Psoas muscle (tissue), 8 donors: ENCODE results near the gene TGFA. TPM values are rescaled to one million over a fixed set of nuclear protein-coding genes. Genes with fewer than 3 reads are reported as not detected.

Experiments
- ATAC-seq, 4 donors: fragments of 200-7000 bp; cut with Tn5 transposase; one replicate each; pipeline ENCODE4 v1.9.1; 2020; ENCODE audit warnings: moderate library complexity in 3 of 4, mild to moderate bottlenecking in 2 of 4
- DNase-seq, 2 donors: peaks; one replicate each; pipeline ENCODE4 v3.0.0-alpha.2; 2020
- H3K27ac ChIP-seq: fragments of 200-600 bp; one replicate; pipeline ENCODE4 v1.8.0; 2022
- H3K27me3 ChIP-seq, 3 donors: fragments of 200-600 bp in 1 of 3; one replicate each; pipeline versions ENCODE4 v1.6.1 to v1.8.0; 2013 to 2022; ENCODE audit warnings: low read length in 2 of 3, mild to moderate bottlenecking in 2 of 3, moderate library complexity in 1 of 3; ENCODE audit not compliant: insufficient read depth in 3 of 3
- H3K36me3 ChIP-seq, 2 donors: fragments of 200-600 bp in 1 of 2; one replicate each; pipeline versions ENCODE4 v1.6.1 to v1.8.0; 2013 to 2022; ENCODE audit warnings: low read depth in 1 of 2, mild to moderate bottlenecking in 1 of 2, moderate library complexity in 1 of 2; ENCODE audit not compliant: insufficient read depth in 1 of 2
- H3K4me1 ChIP-seq: fragments of 200-600 bp; one replicate; pipeline ENCODE4 v1.8.0; 2022
- H3K4me3 ChIP-seq: fragments of 200-600 bp; one replicate; pipeline ENCODE4 v1.8.0; 2022; ENCODE audit warnings: mild to moderate bottlenecking
- H3K9me3 ChIP-seq: fragments of 200-600 bp; one replicate; pipeline ENCODE4 v1.8.0; 2022
- WGBS, 3 donors: extraction: QIAGEN DNeasy Blood & Tissue Kit; methylation state at CpG; one replicate each; pipeline versions ENCODE4 v1.1.6 to v1.1.7; 2013; 5-methylcytosine and 5-hydroxymethylcytosine counted together
- intact Hi-C, 2 donors: fragments of 100-400 bp; cut with DNase I; formaldehyde crosslinking; loops; one replicate each; pipeline versions ENCODE4 v1.11.0 to v1.14.2; 2022
- polyA plus RNA-seq, 3 donors: library from polyadenylated mRNA; stranded (reverse); fragments of 200-250 nt; gene quantifications; one replicate each; pipeline ENCODE4 v1.2.3, GENCODE V29; 2013
- total RNA-seq, 4 donors: library from RNA; stranded (reverse); fragmentation: NEBNext Ultra II Directional in 2 of 4; extraction: Animal tissue kit (Norgen Biotek cat#: 25700) in 2 of 4; gene quantifications; one replicate each; pipeline versions ENCODE4 v1.2.1 to v1.2.4, GENCODE V29; 2021 to 2023
- TF ChIP-seq, protein P1 (sequence below): fragments of 200-600 bp; IDR thresholded peaks from one replicate; pipeline ENCODE4 v1.8.0; 2022; ENCODE audit warnings: antibody characterized with exemption
- donor health status: healthy with polysubstance abuse.
- donor health status: DM: no; HTN: no; CAD: no; lungs with moderate emphysema.
- donor health status: Bipolar disorder and iron deficiency.
- donor health status: healthy.
- donor health status: DM: yes; HTN: yes; CAD: no.
- donor health status: DM: no; HTN: no; CAD: no.
- donor health status: DM: no; HTN: no; CAD: no.
- donor health status: DM: yes; HTN: yes; CAD: no.

TGFA gene
- total and polyA plus RNA-seq, 7 donors = 0.03 to 0.39 (median 0.12) TPM

GRCh38 chr2:70519453-70519852, 34.2 kb downstream of the TGFA start:
- no peaks in the 10 kb centered on the region for H3K9me3 ChIP-seq
- DNase-seq (no peak), ATAC-seq (no peak)
- intact Hi-C loops = no loop called here
- peaks cover 0 to 3% (median 0%) of the 10 kb centered on the region in 3 donors for H3K27me3 ChIP-seq
- WGBS, 3 donors = 76 to 88% (median 84%) methylated on average over 2 of the region's 2 CpGs
- no peak overlapping the region for H3K27ac ChIP-seq
- no peak overlapping the region for H3K4me3 ChIP-seq
- H3K36me3 ChIP-seq = no peaks in the 10 kb centered on the region
- H3K4me1 ChIP-seq = no peaks in the 10 kb centered on the region
- TF ChIP-seq, protein P1, sequence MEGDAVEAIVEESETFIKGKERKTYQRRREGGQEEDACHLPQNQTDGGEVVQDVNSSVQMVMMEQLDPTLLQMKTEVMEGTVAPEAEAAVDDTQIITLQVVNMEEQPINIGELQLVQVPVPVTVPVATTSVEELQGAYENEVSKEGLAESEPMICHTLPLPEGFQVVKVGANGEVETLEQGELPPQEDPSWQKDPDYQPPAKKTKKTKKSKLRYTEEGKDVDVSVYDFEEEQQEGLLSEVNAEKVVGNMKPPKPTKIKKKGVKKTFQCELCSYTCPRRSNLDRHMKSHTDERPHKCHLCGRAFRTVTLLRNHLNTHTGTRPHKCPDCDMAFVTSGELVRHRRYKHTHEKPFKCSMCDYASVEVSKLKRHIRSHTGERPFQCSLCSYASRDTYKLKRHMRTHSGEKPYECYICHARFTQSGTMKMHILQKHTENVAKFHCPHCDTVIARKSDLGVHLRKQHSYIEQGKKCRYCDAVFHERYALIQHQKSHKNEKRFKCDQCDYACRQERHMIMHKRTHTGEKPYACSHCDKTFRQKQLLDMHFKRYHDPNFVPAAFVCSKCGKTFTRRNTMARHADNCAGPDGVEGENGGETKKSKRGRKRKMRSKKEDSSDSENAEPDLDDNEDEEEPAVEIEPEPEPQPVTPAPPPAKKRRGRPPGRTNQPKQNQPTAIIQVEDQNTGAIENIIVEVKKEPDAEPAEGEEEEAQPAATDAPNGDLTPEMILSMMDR = no peak

GRCh38 chr2:70518557-70518956, 35.1 kb downstream of the TGFA start:
- DNase-seq (no peak), ATAC-seq (no peak)
- H3K9me3 ChIP-seq = no peaks in the 10 kb centered on the region
- H3K4me1 ChIP-seq = no peaks in the 10 kb centered on the region
- no peak overlapping the region for H3K27ac ChIP-seq
- intact Hi-C loops = no loop called here
- H3K36me3 ChIP-seq = no peaks in the 10 kb centered on the region
- WGBS, 3 donors = 93 to 100% (median 95%) methylated on average over 1 of the region's 1 CpG
- TF ChIP-seq, protein P1 = no peak
- no peak overlapping the region for H3K4me3 ChIP-seq
- peaks cover 0 to 3% (median 0%) of the 10 kb centered on the region in 3 donors for H3K27me3 ChIP-seq

DNA sequence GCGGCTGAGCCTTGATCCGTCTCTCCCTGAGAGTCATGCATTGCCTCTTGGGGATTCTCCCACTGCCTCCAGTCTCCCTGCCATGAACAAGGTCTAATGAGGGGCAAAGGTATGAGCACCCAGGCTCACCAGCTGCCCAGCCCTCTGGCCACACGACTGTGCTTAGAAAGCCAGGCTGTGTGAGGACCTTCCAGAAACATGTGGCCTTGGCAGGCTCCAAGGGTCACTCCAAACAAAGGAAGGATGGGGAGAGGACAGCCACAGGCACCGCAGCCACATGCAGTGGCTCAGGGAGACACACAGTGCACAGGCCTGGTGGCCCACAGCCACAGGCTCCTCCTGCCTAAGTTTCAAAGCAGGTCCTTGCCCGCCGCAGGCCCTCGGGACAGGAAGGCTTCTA, 35.8 kb downstream of the TGFA start:
- Histone ChIP-seq H3K4me1 (no peaks in the 10 kb centered on the region), H3K36me3 (no peaks in the 10 kb centered on the region), H3K27me3 (peaks cover 0 to 3% (median 0%) of the 10 kb centered on the region in 3 donors), H3K4me3 (no peak overlapping the region), H3K9me3 (no peaks in the 10 kb centered on the region), H3K27ac (no peak overlapping the region)
- TF ChIP-seq, protein P1 = no peak
- DNase-seq (no peak), ATAC-seq (no peak)
- WGBS, 3 donors = 75 to 82% (median 76%) methylated on average over 7 of the region's 7 CpGs
- intact Hi-C loops = no loop called here

DNA sequence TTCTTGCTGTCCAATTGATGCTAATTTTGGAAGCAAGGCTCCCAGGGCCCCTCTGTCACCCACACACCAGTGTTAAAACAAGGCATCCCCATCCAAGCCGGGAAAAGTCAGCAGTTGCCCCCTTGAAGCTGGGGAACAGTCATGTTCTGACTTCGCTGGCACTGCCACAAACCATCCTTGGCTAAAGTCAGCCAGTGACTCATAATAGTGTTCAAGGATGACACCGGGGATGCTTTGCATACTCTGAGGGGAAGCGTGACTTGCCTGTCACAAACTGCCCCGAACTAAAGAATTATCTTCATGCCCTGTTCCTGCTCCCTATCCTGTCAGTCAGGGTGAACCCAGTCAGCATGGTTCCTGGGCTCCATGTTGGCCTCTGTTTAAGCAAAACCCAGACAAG, 37.0 kb downstream of the TGFA start:
- TF ChIP-seq, protein P1 = no peak

DNA sequence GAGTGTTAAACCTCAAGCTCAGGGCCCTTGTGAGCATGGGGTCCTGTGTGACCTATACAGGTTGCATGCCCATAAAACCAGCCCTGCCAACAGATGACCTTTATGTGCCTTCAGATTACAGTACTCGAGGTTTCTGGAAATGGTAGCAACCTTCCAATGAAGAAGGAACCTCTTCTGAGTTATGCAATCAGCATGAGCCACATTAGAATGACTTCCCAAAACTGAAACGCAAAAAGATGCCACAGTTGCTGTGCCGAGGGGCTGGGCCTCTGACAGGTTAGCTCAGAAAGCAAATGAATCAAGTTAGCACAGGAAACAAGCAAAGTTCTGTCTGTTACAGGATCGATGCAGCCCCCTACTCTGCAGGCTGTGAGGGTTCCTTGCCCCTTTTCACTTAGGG, 37.7 kb downstream of the TGFA start:
- no peak overlapping the region for H3K27ac ChIP-seq
- ATAC-seq (no peak), DNase-seq (no peak)
- H3K27me3 ChIP-seq = peaks cover 0 to 3% (median 0%) of the 10 kb centered on the region in 3 donors
- intact Hi-C loops = no loop called here
- H3K9me3 ChIP-seq = no peaks in the 10 kb centered on the region
- no peaks in the 10 kb centered on the region for H3K36me3 ChIP-seq
- 41 to 46% (median 41%) methylated on average over 4 of the region's 4 CpGs for WGBS, 3 donors
- TF ChIP-seq, protein P1 = no peak
- H3K4me3 ChIP-seq = no peak overlapping the region
- no peaks in the 10 kb centered on the region for H3K4me1 ChIP-seq

More for the DNA sequence above, 37.0 kb downstream of the TGFA start:
- intact Hi-C loops = no loop called here
- DNase-seq (no peak), ATAC-seq (peak in 3 of 4 donors; percentile 37 to 67 (median 39))
- no peaks in the 10 kb centered on the region for H3K9me3 ChIP-seq
- H3K27ac ChIP-seq = no peak overlapping the region
- H3K4me3 ChIP-seq = no peak overlapping the region
- 30 to 41% (median 31%) methylated on average over 5 of the region's 5 CpGs for WGBS, 3 donors
- peaks cover 0 to 3% (median 0%) of the 10 kb centered on the region in 3 donors for H3K27me3 ChIP-seq
- H3K4me1 ChIP-seq = no peaks in the 10 kb centered on the region
- no peaks in the 10 kb centered on the region for H3K36me3 ChIP-seq
